Breast epithelium (tissue), 3 donors: ENCODE results near the gene COX17.
A peak's percentile ranks its signal among the peaks of the same experiment; 100 is the strongest.

Source experiments
- CTCF ChIP-seq, 3 donors: fragments of 450-650 bp; IDR thresholded peaks; one replicate each; pipeline ENCODE4 v1.5.1; 2016 to 2017; ENCODE audit warnings: antibody characterized with exemption in 3 of 3, mild to moderate bottlenecking in 3 of 3, moderate library complexity in 3 of 3
- POLR2A ChIP-seq: fragments of 450-650 bp; IDR thresholded peaks from one replicate; pipeline ENCODE4 v1.6.1; 2016; ENCODE audit warnings: antibody characterized with exemption, mild to moderate bottlenecking, moderate library complexity
- POLR2AphosphoS5 ChIP-seq, 3 donors: sonication (generic); formaldehyde crosslinking; IDR thresholded peaks; one replicate each; pipeline ENCODE4 v1.6.1; 2017; ENCODE audit warnings: antibody characterized with exemption in 3 of 3

- TF ChIP-seq CTCF (IDR thresholded peaks at IDR 0.05), result no peak
- TF ChIP-seq POLR2AphosphoS5 (IDR thresholded peaks at IDR 0.05), result peak in 2 of 3 donors; percentile 46 to 60
- TF ChIP-seq POLR2A, result no peak
Measured at GRCh38 chr3:119702530-119703527, 25.6 kb upstream of the COX17 start, which contains the start of gene CFAP91.
